Endodermal cell (in vitro differentiated cells): Measurements from ENCODE around the gene SORD. TPM values are rescaled to one million over a fixed set of nuclear protein-coding genes. Genes with fewer than 3 reads are reported as not detected.
"Not testable (repeated sequence)": the region's sequence is repeated elsewhere in the genome, so short reads cannot be mapped to it uniquely, and the experiment has no call there.

Source experiments
- DNase-seq: peaks from one replicate; pipeline ENCODE4 v3.0.0-alpha.2; 2017
- H3K27ac ChIP-seq: 2 replicates; pipeline ENCODE4 v1.5.1; 2013; ENCODE audit warnings: mild to moderate bottlenecking, low read depth, low read length, moderate library complexity
- H3K27me3 ChIP-seq: 2 replicates; pipeline ENCODE4 v1.6.1; 2013; ENCODE audit warnings: mild to moderate bottlenecking, low read length, moderate library complexity; ENCODE audit not compliant: insufficient read depth, control insufficient read depth, poor library complexity, severe bottlenecking
- H3K36me3 ChIP-seq: 2 replicates; pipeline ENCODE4 v1.7.0; 2013; ENCODE audit warnings: mild to moderate bottlenecking, low read length, moderate library complexity; ENCODE audit not compliant: control insufficient read depth, insufficient read depth
- H3K4me1 ChIP-seq: one replicate; pipeline ENCODE4 v1.7.0; 2013; ENCODE audit warnings: low read length; ENCODE audit not compliant: control insufficient read depth, insufficient read depth
- H3K4me3 ChIP-seq: 2 replicates; pipeline ENCODE4 v1.5.1; 2013; ENCODE audit warnings: mild to moderate bottlenecking, low read length, moderate library complexity
- H3K9ac ChIP-seq: 2 replicates; pipeline ENCODE4 v1.6.1; 2013; ENCODE audit warnings: mild to moderate bottlenecking, low read length, moderate library complexity; ENCODE audit not compliant: poor library complexity, severe bottlenecking; ENCODE audit errors: extremely low read depth
- H3K9me3 ChIP-seq: 2 replicates; pipeline ENCODE4 v1.6.1; 2013; ENCODE audit warnings: mild to moderate bottlenecking, low read length, moderate library complexity; ENCODE audit not compliant: control insufficient read depth
- H3K27ac Mint-ChIP-seq: 2 replicates; pipeline ENCODE4 v1.8.0; 2020; ENCODE audit warnings: mixed read lengths
- H3K27me3 Mint-ChIP-seq: 2 replicates; pipeline ENCODE4 v1.8.0; 2021; ENCODE audit warnings: mild to moderate bottlenecking, mixed read lengths; ENCODE audit not compliant: insufficient read depth
- H3K36me3 Mint-ChIP-seq: 2 replicates; pipeline ENCODE4 v1.8.0; 2020; ENCODE audit warnings: low read depth, mixed read lengths
- H3K4me1 Mint-ChIP-seq: 2 replicates; pipeline ENCODE4 v1.8.0; 2020; ENCODE audit warnings: mixed read lengths
- H3K4me3 Mint-ChIP-seq: 2 replicates; pipeline ENCODE4 v1.8.0; 2020; ENCODE audit warnings: mild to moderate bottlenecking, moderate library complexity, mixed read lengths
- H3K9me3 Mint-ChIP-seq: 2 replicates; pipeline ENCODE4 v1.8.0; 2020; ENCODE audit warnings: mild to moderate bottlenecking, mixed read lengths
- CTCF ChIP-seq: fragments of 200-600 bp; sonication (generic); conservative IDR thresholded peaks from 2 replicates; pipeline ENCODE4 v1.5.0; 2021; ENCODE audit warnings: antibody characterized with exemption, mild to moderate bottlenecking
- WGBS, 2 experiments: methylation state at CpG; one replicate each; pipeline versions ENCODE4 v1.1.5 to v1.1.7; 2013; ENCODE audit warnings: missing lambda C conversion rate in 2 of 2, mixed read lengths in 1 of 2; ENCODE audit not compliant: insufficient coverage in 1 of 2, insufficient read length in 1 of 2; 5-methylcytosine and 5-hydroxymethylcytosine counted together
- total RNA-seq, 2 donors: library from RNA; stranded (reverse); fragmentation: NEBNext Ultra II Directional in 1 of 2; extraction: Animal tissue kit (Norgen Biotek cat#: 25700) in 1 of 2; gene quantifications; 2 replicates in 1 of 2; 3 replicates in 1 of 2; pipeline ENCODE4 v1.2.1, GENCODE V29; 2021

The SORD gene
- total RNA-seq, 2 donors from 2014 or later, result 28.7 to 40.3 TPM

DNA sequence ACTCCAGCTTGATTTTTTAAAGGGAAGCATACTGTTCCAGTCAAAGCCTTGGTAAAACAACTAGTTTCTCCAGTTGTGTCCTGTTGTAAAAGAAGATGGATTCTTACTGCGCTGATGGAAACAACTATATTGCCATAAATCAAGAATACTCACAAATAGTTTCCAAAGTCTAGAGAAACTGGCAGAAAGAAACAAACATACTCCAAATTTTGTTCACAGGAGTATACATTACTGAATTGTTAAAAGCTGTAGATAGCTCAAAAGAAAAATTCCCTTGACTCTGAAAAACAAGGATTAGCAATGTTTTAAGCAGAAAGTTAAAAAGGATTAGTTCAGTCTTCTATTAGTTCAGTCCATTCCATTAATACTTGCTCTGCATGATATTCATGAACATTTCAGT, 27.6 kb downstream of the SORD start:
- Histone ChIP-seq H3K9me3 (peaks cover 59% of the 10 kb centered on the region), H3K9ac (no peak overlapping the region), H3K27ac (no peak overlapping the region), H3K4me1 (no peaks in the 10 kb centered on the region), H3K27me3 (no peaks in the 10 kb centered on the region), H3K4me3 (no peak overlapping the region), H3K36me3 (peaks cover 57% of the 10 kb centered on the region)
- WGBS, 2 experiments, result 80 to 100% methylated on average over 1 of the region's 1 CpG
- Mint-ChIP-seq H3K27ac (no peak overlapping the region), H3K9me3 (peaks cover 56% of the 10 kb centered on the region), H3K27me3 (no peaks in the 10 kb centered on the region), H3K36me3 (peaks cover 70% of the 10 kb centered on the region), H3K4me1 (no peaks in the 10 kb centered on the region), H3K4me3 (no peak overlapping the region)
- no peak for TF ChIP-seq CTCF
- no peak for DNase-seq

GRCh38 chr15:45052676-45053075, 29.7 kb downstream of the SORD start:
- H3K4me3 ChIP-seq, DNase-seq, H3K27ac ChIP-seq, H3K27ac Mint-ChIP-seq, H3K4me1 Mint-ChIP-seq, H3K27me3 ChIP-seq, H3K4me3 Mint-ChIP-seq, H3K9ac ChIP-seq, H3K4me1 ChIP-seq, H3K27me3 Mint-ChIP-seq: not testable (repeated sequence)
- H3K9me3 Mint-ChIP-seq, result peaks cover 55% of the 10 kb centered on the region
- Histone ChIP-seq H3K36me3 (peaks cover 50% of the 10 kb centered on the region), H3K9me3 (peaks cover 58% of the 10 kb centered on the region)
- peaks cover 66% of the 10 kb centered on the region for H3K36me3 Mint-ChIP-seq
- WGBS, 2 experiments, result 88 to 91% methylated on average over 2 to 3 of the region's 3 CpGs

DNA sequence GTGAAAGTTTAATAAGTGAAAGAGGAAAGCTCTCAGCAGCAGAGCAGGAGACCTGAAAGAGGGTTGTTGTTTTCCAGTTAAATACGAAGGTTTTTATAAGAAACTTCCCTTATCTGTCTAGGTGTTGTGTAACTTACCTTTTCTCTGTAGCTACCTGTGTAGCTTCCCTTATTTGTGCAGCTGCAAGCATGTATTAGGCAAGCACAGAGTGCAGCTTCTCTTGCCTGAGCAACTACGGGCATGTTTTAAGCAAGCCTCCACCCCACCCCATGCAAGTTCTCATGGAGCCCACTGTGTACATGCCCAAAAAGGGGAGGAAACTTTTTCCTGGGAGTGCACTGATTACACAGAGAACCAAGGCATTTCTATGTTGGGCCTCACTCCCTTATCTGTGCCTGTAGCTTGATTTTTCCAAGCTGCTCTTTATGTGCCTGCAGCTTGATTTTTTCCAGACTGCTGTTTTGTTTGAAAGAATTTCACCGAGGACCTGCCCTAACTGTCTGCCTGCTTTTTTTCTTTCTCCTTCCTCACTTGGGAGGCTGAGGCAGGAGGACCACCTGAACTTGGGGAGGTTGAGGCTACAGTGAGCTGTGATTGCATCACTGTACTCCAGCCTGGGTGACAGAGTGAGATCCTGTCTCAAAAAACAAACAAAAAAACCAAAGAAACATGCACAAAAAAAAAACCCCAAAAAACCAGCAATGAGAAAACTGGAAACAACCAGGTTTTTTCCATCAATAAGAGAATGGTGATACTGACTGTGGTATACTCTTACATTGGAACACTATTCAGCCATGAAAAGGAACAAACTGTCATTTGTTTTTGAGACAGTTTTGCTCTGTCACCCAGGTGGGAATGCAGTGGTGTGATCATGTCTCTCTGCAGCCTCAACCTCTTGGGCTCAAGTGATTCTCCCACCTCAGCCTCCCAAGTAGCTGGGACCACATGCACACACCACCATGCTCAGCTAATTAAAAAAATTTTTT, 36.0 kb downstream of the SORD start:
- not testable (repeated sequence) for H3K4me3 Mint-ChIP-seq, H3K27me3 Mint-ChIP-seq, H3K9ac ChIP-seq, H3K4me1 Mint-ChIP-seq, H3K27ac Mint-ChIP-seq, H3K27me3 ChIP-seq, DNase-seq, H3K27ac ChIP-seq, H3K4me3 ChIP-seq, H3K4me1 ChIP-seq, H3K36me3 ChIP-seq
- peaks cover 20% of the 10 kb centered on the region for H3K9me3 ChIP-seq
- 82 to 93% methylated on average over 2 to 3 of the region's 3 CpGs for WGBS, 2 experiments
- peaks cover 36% of the 10 kb centered on the region for H3K36me3 Mint-ChIP-seq
- H3K9me3 Mint-ChIP-seq, result peaks cover 19% of the 10 kb centered on the region

- Mint-ChIP-seq H3K36me3 (peaks cover 38% of the 10 kb centered on the region), H3K9me3 (peaks cover 14% of the 10 kb centered on the region)
- not testable (repeated sequence) for DNase-seq, H3K4me3 ChIP-seq, H3K27me3 ChIP-seq, H3K27me3 Mint-ChIP-seq, H3K36me3 ChIP-seq, H3K27ac ChIP-seq, H3K4me3 Mint-ChIP-seq, H3K4me1 Mint-ChIP-seq, H3K9ac ChIP-seq, H3K27ac Mint-ChIP-seq, H3K4me1 ChIP-seq
- H3K9me3 ChIP-seq, result peaks cover 20% of the 10 kb centered on the region
- WGBS, 2 experiments, result 95% methylated on average over 5 of the region's 7 CpGs; no CpG with 5 or more reads in 1 of the 2 experiments
These were observed 39.3 kb downstream of the SORD start for GRCh38 chr15:45062301-45062700.
